Raji (cell line): ENCODE data around the gene C17orf114.

Source experiments
- POLR2A ChIP-seq: IDR thresholded peaks from 2 replicates; pipeline ENCODE4 v1.6.1; 2011; ENCODE audit warnings: low read depth, low read length, control low read depth; ENCODE audit not compliant: insufficient read depth

Gene C17orf114

GRCh38 chr17:4802228-4802627 lies at the start of gene C17orf114:
Gene C17orf114 (minus strand): TSS chr17:4802328.
- no peak for TF ChIP-seq POLR2A

DNA sequence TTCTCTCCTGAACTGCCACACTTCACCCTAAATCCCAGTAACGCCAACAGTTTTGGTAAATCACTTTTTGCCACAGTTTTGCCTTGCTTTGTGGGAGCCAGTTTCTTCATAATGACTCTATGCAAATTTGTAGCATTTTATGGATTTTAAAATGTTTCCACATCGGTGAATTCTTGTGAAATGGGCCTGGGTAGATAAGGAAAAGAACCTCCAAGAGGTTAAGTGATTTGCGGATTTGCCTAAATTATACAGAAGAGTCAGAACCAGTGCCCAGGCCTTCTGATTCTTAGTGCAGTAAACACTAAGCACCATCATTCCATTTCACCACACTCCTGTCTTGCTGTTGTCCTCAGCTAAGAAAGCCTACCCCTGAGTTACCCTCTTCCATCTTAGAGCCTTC lies 49.0 kb upstream of the C17orf114 start:
- no peak for TF ChIP-seq POLR2A

DNA sequence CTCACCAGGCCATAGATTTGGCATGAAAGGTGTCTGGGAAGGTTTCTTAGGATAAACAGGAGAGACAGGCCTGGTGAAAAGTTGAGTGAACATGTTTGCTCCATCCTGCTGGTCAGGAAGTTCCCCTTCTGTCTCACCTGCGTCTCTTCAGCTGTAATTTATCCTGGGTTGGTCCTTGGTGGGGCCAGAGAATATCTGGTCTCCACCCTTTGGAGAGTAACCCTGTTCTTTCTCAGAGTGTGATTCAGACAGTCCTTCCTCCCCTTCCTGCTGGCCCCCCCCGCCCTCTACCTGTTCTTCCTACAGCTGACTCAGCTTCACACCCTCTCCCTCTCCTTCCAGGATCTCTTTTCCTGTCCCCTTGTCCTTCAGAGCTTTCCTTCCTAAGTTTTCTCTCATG lies 48.1 kb upstream of the C17orf114 start:
- no peak for TF ChIP-seq POLR2A

GRCh38 chr17:4849011-4849536 lies 46.9 kb upstream of the C17orf114 start:
- no peak for TF ChIP-seq POLR2A

- TF ChIP-seq POLR2A, result no peak
Observed at GRCh38 chr17:4846635-4847390, 44.7 kb upstream of the C17orf114 start.

DNA sequence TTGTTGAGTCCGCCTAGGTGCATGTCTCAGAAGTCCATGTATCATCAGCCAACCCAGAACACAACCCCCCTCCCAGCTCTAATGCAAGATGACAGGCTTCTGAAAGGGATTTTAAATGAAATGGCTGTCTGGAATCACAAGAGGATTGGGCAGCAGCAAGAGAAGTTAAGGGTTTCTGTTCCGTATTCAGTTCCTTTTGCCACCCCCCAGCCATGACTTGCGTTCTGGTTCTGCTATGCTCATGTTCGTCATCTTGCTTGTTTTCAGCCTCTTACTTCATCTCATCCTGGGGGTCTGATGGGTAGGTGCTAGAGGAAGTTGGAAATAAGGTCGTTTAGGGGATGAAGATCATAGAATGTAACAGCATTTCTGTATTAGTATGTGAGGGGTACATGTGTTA lies 43.0 kb upstream of the C17orf114 start:
- no peak for TF ChIP-seq POLR2A

DNA sequence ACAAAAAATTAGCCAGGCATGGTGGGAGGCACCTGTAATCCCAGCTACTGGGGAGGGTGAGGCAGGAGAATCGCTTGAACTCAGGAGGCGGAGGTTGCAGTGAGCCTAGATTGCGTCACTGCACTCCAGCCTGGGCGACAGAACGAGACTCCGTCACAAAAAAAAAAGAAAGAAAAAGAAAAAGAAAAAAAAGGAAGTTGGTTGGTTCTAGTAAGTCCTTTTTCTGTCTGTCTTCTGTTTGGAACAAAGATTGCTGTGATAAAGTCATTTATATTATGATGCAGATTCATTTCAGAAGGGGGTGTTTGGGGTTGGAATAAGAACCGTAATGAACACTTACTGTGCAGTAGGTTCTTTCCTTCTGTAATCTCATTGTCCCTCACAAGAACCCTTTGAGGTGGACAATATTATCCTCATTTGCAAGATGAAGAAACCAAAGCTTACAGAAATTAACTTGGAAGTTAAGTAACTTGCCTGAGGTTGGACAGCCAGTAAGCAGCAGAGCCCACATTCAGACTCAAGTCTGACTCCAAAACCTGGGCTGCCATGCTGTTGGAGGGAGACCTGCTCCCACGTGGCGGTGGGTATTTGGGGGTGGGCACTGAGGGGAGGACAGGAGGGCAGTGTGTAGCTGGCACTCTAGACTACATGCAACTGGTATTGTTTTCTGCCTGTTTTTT lies 41.3 kb upstream of the C17orf114 start:
- no peak for TF ChIP-seq POLR2A

DNA sequence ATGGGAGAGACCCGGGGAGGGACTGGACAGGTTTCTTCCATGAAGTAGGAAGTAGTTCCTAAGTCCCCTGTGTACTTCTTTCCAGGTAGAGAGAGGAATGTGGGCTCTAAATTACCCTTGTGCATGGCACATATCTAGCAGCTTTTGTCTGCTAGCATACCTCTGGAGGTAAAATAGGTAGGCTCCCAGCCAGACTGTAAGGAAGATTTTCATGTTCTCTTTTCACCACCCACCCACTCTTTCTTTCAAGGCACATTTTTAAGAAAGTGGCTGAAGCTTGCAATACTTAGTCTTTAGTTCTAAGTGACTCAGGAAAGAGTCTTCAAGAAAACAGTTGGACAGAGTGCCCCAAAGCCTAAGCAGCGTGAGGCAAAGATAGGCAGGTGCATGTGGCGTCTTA lies 40.2 kb upstream of the C17orf114 start:
- TF ChIP-seq POLR2A, result no peak

DNA sequence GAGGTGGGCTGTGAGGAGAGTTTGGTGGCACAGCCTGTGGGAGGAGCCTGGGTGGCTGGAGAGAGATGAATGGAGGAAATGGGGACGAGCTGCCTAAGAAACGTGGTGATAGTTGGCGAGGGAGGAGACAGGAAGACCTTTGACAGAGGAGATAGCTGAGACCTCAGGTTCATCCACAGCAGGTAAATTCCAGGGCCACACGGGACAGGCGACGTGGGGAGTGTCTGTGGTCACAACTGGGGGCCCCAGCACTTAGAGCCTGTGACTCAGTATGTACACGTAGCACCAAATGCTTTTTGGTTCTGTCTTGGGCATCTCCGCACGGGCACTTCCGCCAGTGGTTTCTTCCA lies 38.7 kb upstream of the C17orf114 start:
- no peak for TF ChIP-seq POLR2A

DNA sequence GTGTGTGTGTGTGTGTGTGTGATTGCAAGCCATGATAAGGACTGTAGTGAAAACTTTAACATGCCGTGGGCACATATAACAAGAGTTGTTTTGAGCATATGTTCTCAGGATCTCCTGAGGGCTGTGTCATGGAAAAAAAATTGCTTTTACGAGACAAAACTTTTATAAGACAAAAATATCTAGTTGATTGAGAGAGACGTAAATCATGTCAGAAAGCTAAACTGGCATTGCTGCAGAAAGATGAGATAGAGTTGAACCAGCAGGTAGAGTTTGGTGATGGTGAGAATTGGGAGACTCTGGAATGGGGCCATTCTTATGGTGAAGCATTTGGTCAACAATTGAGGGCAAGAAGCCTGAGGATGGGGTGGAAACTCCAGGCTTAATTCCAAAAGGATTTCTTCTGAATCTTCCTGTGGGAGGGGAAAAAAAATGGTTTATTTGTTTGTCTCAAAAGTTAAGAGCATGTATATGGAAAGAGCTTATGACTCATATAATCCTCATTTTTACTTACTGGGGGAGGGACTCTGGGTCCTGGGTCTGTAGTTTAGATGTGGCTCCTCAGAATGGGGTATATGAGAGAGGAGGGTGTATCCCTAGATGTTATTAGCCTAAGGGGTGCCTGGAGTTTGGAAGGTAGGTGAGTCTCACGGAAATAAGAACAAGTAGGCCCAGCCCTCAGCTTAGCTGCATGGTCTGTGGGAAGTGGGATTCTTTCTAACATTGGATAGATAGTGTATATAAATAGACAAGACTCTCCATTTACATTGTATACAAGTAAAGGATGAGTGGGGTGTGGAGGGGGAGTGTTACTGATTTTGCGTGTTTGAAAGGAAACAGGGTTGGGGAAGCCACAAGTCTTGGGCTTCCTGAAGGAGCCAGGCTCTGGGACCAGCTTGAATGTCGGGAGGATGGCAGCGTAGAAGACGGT lies 38.1 kb upstream of the C17orf114 start:
- no peak for TF ChIP-seq POLR2A

DNA sequence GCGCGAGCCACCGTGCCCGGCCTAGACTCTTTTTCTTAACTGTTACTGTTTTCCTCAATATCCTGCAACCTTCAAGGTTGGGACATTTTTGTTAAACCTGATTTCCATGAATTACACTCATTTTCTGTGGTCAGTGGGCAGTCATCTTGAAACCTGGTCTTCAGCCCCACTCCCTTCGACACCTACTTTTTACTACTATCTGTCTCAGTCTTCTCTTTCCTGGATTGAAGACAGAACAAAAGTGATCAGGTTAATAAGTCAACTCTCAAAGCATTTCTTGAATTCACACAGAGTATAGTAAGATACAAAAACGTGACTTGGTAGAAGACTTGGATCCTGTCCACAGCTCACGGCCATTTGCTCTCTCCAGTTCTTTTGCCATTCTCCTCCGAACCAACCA lies 37.1 kb upstream of the C17orf114 start:
- no peak for TF ChIP-seq POLR2A

DNA sequence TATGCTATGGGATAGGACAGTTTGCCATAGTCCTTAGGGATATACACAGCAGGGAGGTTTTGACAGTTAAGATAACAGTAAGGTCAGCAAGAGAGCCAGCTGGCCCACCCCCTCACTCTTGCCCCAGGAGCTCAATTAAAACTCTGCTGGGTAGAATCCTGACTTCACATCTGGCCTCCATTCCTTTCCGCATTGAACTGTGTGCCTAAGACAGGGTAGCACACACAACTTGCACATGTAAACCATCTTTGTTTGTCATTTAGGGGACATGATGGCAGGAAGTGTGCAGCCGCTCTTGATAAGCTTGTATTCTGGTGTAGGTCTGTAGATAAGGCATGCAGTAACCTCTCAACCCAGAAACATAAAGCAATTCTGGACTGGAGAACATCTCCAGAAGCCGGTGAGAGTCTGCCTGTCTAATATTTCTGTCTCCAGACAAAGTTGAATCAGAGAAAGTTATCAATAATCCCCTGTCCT lies 36.2 kb upstream of the C17orf114 start:
- TF ChIP-seq POLR2A, result no peak

DNA sequence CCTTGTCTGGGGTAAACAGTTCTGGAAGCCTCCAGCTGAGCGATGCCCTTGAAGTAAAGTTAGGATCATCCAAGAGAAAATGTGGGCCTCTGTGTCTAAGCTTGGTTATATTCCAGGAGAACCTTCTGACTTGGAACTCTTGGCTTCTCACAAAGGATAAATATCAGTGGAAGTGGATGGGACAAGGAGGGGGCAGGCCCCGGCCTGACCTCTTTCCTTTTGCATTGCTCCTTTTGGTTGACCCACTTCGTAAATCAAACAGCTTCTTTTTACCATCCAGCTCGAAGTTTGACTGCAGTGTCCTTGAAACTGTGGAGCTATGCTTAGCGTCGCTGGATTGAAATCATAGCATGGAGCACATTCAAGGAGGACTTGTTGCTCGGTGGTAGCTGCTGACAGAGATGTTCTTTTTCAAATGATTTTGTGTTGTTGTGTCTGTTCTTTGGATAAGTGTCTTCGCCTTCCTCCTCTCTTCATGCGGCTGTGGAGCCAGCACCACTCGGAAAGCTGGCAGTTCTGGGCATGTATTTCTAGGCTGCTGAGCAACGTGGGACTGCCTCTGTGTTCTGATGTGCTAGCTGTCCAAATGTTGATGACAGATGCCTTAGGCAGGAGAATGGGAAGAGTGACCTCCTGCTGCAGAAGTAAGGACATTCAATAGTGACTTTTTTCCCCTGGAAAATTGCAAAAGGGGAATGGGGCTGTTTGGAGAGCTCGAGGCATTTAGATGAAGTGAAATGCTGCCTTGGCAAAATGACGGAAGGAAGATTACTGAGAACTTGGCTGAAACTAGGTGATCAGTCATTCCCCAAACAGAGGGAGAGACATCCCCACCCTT lies 35.6 kb upstream of the C17orf114 start:
- TF ChIP-seq POLR2A, result no peak

DNA sequence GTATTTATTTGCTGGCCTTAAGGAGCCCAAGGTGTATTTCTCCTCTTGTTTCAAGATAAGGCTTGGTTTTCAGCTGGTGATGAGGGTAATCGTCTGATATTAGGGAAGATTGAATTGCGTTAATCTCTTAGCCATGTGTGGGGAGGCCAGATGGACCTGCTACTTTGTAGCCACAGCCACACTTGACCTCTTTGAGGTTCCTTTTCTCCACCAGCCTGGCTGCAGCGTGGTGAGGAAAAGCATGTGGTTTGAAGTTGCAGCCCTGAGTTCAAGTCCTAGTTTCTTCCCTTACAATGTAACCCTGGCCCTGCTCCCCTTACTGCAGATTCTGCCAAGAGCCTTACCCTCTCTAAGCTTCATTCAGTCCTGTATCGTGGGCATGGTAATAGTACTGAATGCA lies 34.1 kb upstream of the C17orf114 start:
- no peak for TF ChIP-seq POLR2A
